LNCaP clone FGC (cell line): ENCODE data around the gene ARID1B.

Experiments used
- DNase-seq: peaks from one replicate; pipeline ENCODE4 v3.0.0-alpha.2; 2011; ENCODE audit warnings: low read depth
- H3K4me3 ChIP-seq: 2 replicates; pipeline ENCODE4 v1.5.1; 2011; ENCODE audit warnings: mild to moderate bottlenecking, low read depth, low read length, control low read depth
- CTCF ChIP-seq: IDR thresholded peaks from 2 replicates; pipeline ENCODE4 v1.5.1; 2012; ENCODE audit warnings: mild to moderate bottlenecking; ENCODE audit not compliant: control insufficient read depth, insufficient read depth; ENCODE audit errors: extremely low read depth

The ARID1B gene

GRCh38 chr6:156760377-156760776 lies 16.8 kb upstream of the ARID1B start:
- no peak for DNase-seq
- H3K4me3 ChIP-seq, result no peak overlapping the region
- no peak for TF ChIP-seq CTCF

- no peak for TF ChIP-seq CTCF
- no peak overlapping the region for H3K4me3 ChIP-seq
- DNase-seq, result no peak
These were observed 14.6 kb upstream of the ARID1B start for GRCh38 chr6:156762547-156762946.

GRCh38 chr6:156765117-156765516 lies 12.1 kb upstream of the ARID1B start:
- DNase-seq, result no peak
- no peak for TF ChIP-seq CTCF
- no peak overlapping the region for H3K4me3 ChIP-seq

GRCh38 chr6:156767603-156768467 lies 9.3 kb upstream of the ARID1B start:
- no peak for TF ChIP-seq CTCF
- H3K4me3 ChIP-seq, result no peak overlapping the region
- DNase-seq, result no peak

- no peak for TF ChIP-seq CTCF
- no peak overlapping the region for H3K4me3 ChIP-seq
- no peak for DNase-seq
These were observed 6.1 kb upstream of the ARID1B start for GRCh38 chr6:156771047-156771446.

GRCh38 chr6:156771761-156772160 lies 5.4 kb upstream of the ARID1B start:
- H3K4me3 ChIP-seq, result no peak overlapping the region
- TF ChIP-seq CTCF, result no peak
- no peak for DNase-seq

- DNase-seq, result no peak
- TF ChIP-seq CTCF, result no peak
- no peak overlapping the region for H3K4me3 ChIP-seq
These were observed 3.7 kb upstream of the ARID1B start for GRCh38 chr6:156773476-156773875.
